ENCODE data around the gene MAB21L3. TPM values are rescaled to one million over a fixed set of nuclear protein-coding genes. Genes with fewer than 3 reads are reported as not detected.
"Not testable (repeated sequence)": the region's sequence is repeated elsewhere in the genome, so short reads cannot be mapped to it uniquely, and the experiment has no call there.

The MAB21L3 gene
- total and polyA plus RNA-seq, 7 donors: under 0.01 to 2.3 (median 1.1) TPM; not detected in 2

- Histone ChIP-seq H3K9me3 (no peaks in the 10 kb centered on the region), H3K36me3 (no peaks in the 10 kb centered on the region), H3K27ac (no peak overlapping the region), H3K4me1 (peaks cover 0 to 2% (median 0%) of the 10 kb centered on the region in 4 donors), H3K4me3 (no peak overlapping the region), H3K27me3 (no peaks in the 10 kb centered on the region)
- intact Hi-C loops (cut with DNase I): no loop called here
- TF ChIP-seq POLR2AphosphoS5 (IDR thresholded peaks at IDR 0.05): no peak
- no peak for TF ChIP-seq POLR2A (IDR thresholded peaks at IDR 0.05)
- TF ChIP-seq, protein P1, sequence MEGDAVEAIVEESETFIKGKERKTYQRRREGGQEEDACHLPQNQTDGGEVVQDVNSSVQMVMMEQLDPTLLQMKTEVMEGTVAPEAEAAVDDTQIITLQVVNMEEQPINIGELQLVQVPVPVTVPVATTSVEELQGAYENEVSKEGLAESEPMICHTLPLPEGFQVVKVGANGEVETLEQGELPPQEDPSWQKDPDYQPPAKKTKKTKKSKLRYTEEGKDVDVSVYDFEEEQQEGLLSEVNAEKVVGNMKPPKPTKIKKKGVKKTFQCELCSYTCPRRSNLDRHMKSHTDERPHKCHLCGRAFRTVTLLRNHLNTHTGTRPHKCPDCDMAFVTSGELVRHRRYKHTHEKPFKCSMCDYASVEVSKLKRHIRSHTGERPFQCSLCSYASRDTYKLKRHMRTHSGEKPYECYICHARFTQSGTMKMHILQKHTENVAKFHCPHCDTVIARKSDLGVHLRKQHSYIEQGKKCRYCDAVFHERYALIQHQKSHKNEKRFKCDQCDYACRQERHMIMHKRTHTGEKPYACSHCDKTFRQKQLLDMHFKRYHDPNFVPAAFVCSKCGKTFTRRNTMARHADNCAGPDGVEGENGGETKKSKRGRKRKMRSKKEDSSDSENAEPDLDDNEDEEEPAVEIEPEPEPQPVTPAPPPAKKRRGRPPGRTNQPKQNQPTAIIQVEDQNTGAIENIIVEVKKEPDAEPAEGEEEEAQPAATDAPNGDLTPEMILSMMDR (IDR thresholded peaks at IDR 0.05): no peak
- TF ChIP-seq EP300 (IDR thresholded peaks at IDR 0.05): no peak
- 68 to 77% methylated on average over 8 of the region's 8 CpGs for WGBS, 2 donors
- no peak for DNase-seq
These were observed 22.7 kb downstream of the MAB21L3 start for GRCh38 chr1:116133696-116134475.

DNA sequence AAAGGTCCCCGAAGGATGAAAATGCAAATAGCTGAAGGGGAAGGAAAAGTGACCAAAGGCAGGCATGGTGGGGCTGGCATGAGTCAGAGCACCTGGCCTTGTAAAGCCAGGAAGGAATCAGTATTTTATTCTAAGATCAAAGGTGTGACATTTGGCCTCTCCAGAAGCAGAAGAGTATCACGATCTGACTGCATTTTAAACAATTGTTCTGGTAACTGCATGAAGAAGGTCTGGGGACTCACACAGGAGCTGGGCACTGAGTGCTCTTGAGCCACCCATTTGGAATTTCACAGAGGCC lies 23.2 kb downstream of the MAB21L3 start:
- H3K4me1 ChIP-seq: peaks cover 0 to 7% (median 0%) of the 10 kb centered on the region in 4 donors
- no peak for DNase-seq
- H3K27me3 ChIP-seq: no peaks in the 10 kb centered on the region
- TF ChIP-seq POLR2AphosphoS5 (IDR thresholded peaks at IDR 0.05) (no peak), EP300 (IDR thresholded peaks at IDR 0.05) (no peak), POLR2A (IDR thresholded peaks at IDR 0.05) (no peak)
- TF ChIP-seq, protein P1 (IDR thresholded peaks at IDR 0.05): no peak
- H3K27ac ChIP-seq: no peak overlapping the region
- H3K9me3 ChIP-seq: no peaks in the 10 kb centered on the region
- intact Hi-C loops (cut with DNase I): no loop called here
- no peaks in the 10 kb centered on the region for H3K36me3 ChIP-seq
- H3K4me3 ChIP-seq: no peak overlapping the region
- 35 to 73% methylated on average over 2 of the region's 2 CpGs for WGBS, 2 donors

DNA sequence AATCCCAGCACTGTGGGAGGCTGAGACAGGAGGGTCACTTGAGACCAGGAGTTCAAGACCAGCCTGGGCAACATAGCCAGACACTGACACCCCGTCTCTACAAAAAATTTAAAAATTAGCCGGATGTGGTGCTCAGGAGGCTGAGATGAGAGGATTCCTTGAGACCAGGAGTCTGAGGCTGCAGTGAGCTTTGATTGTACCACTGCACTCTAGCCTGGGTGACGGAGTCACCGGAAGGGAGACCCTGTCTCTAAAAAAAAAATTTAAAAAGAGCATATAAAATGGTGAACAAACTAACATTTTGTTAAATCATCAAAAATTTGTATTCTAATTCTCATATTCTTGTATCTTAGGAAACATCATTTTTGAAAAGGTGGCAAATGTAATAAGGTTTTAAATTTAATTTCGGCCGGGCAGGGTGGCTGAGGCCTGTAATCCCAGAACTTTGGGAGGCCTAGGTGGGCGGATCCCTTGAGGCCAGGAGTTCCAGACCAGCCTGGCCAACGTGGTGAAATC lies 27.1 kb downstream of the MAB21L3 start:
- Histone ChIP-seq H3K27me3 (no peaks in the 10 kb centered on the region), H3K36me3 (no peaks in the 10 kb centered on the region), H3K4me1 (peaks cover 0 to 7% (median 0%) of the 10 kb centered on the region in 4 donors), H3K9me3 (no peaks in the 10 kb centered on the region), H3K4me3 (no peak overlapping the region), H3K27ac (no peak overlapping the region)
- no peak for DNase-seq
- 95 to 96% methylated on average over 8 of the region's 8 CpGs for WGBS, 2 donors
- intact Hi-C loops (cut with DNase I): no loop called here
- TF ChIP-seq POLR2AphosphoS5 (IDR thresholded peaks at IDR 0.05): no peak

- DNase-seq: no peak
- H3K4me1 ChIP-seq: peaks cover 0 to 7% (median 0%) of the 10 kb centered on the region in 4 donors
- intact Hi-C loops (cut with DNase I): loop anchor here (1.0 to 5.0 kb wide), 2 partner anchors 346 to 358 kb away; no protein-coding TSS in a partner anchor
- no peak overlapping the region for H3K27ac ChIP-seq
- 87 to 93% methylated on average over 6 of the region's 6 CpGs for WGBS, 2 donors
- no peaks in the 10 kb centered on the region for H3K36me3 ChIP-seq
- peaks cover 0 to 6% (median 2%) of the 10 kb centered on the region in 4 donors for H3K9me3 ChIP-seq
- no peak for TF ChIP-seq EP300 (IDR thresholded peaks at IDR 0.05)
- TF ChIP-seq, protein P1 (IDR thresholded peaks at IDR 0.05): no peak
- TF ChIP-seq POLR2A (IDR thresholded peaks at IDR 0.05): no peak
- no peak for TF ChIP-seq POLR2AphosphoS5 (IDR thresholded peaks at IDR 0.05)
- no peak overlapping the region for H3K4me3 ChIP-seq
- H3K27me3 ChIP-seq: no peaks in the 10 kb centered on the region
These were observed 28.5 kb downstream of the MAB21L3 start for GRCh38 chr1:116139592-116140134.

DNA sequence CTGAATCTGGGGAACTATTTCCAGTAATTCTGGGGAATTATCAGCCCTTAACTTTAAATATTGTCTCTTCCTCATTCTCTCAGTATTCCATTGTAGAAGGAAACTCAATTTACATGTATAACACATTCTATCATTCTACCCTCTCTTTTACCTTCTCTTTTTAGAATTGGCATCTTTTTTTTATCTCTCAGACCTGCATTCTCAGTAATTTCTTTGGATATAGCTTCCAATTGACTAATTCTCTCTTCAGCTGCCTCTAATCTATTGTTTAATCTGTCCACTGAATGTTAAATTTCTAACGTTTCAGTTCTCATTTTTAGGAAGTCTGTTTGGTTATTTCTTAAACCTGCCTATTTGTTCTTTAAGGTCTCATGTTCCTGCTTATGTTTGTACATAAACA lies 33.0 kb downstream of the MAB21L3 start:
- intact Hi-C loops (cut with DNase I): loop anchor here (5.0 kb wide), 1 partner anchor 353 kb away; no protein-coding TSS in a partner anchor
- peaks cover 0 to 6% (median 2%) of the 10 kb centered on the region in 4 donors for H3K9me3 ChIP-seq
- 49 to 84% methylated on average over 1 of the region's 1 CpG for WGBS, 2 donors

DNA sequence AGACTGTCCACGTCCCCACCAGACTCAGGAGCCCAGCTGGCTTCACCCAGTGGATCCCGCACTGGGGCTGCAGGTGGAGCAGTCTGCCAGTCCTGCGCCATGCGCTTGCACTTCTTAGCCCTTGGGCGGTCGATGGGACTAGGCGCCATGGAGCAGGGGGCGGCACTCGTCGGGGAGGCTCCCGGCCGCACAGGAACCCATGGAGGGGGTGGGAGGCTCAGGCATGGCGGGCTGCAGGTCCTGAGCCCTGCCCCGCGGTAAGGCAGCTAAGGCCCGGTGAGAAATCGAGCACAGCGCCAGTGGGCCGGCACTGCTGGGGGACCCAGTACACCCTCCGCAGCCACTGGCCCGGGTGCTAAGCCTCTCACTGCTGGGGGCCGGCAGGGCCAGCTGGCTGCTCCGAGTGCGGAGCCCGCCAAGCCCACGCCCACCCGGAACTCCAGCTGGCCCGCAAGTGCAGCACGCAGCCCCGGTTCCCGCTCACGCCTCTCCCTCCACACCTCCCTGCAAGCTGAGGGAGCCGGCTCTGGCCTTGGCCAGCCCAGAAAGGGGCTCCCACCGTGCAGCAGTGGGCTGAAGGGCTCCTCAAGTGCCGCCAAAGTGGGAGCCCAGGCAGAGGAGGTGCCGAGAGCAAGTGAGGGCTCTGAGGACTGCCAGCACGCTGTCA lies 35.4 kb downstream of the MAB21L3 start:
- H3K27me3 ChIP-seq; H3K27ac ChIP-seq; H3K4me3 ChIP-seq; H3K36me3 ChIP-seq; intact Hi-C loops (cut with DNase I); H3K4me1 ChIP-seq; H3K9me3 ChIP-seq; DNase-seq: not testable (repeated sequence)
- 94 to 95% methylated on average over 37 of the region's 37 CpGs for WGBS, 2 donors

More for the DNA sequence above, 33.0 kb downstream of the MAB21L3 start:
- no peak for DNase-seq
- TF ChIP-seq, protein P1 (IDR thresholded peaks at IDR 0.05): no peak
- TF ChIP-seq POLR2AphosphoS5 (IDR thresholded peaks at IDR 0.05) (no peak), EP300 (IDR thresholded peaks at IDR 0.05) (no peak), POLR2A (IDR thresholded peaks at IDR 0.05) (no peak)
- Histone ChIP-seq H3K27me3 (no peaks in the 10 kb centered on the region), H3K4me3 (no peak overlapping the region), H3K4me1 (peaks cover 0 to 2% (median 0%) of the 10 kb centered on the region in 4 donors), H3K27ac (no peak overlapping the region), H3K36me3 (no peaks in the 10 kb centered on the region)
